Measurements from ENCODE around the gene FGF1. TPM values are rescaled to one million over a fixed set of nuclear protein-coding genes. Genes with fewer than 3 reads are reported as not detected.

FGF1 gene
- total and polyA plus RNA-seq, 10 donors = 0.32 to 12.9 (median 2.6) TPM

GRCh38 chr5:142586552-142586951 is 99.3 kb downstream of the FGF1 start:
- H3K4me3 ChIP-seq = no peak overlapping the region
- no peaks in the 10 kb centered on the region for H3K9me3 ChIP-seq
- no peaks in the 10 kb centered on the region for H3K4me1 ChIP-seq
- no peak overlapping the region for H3K27ac ChIP-seq
- TF ChIP-seq CTCF (IDR thresholded peaks at IDR 0.05 in 8 of 11, conservative IDR thresholded peaks at IDR 0.05 in 3 of 11) (no peak), POLR2AphosphoS5 (IDR thresholded peaks at IDR 0.05) (no peak), POLR2A (IDR thresholded peaks at IDR 0.05) (no peak)
- H3K36me3 ChIP-seq = no peaks in the 10 kb centered on the region
- 85 to 95% (median 89%) methylated on average over 4 of the region's 4 CpGs for WGBS, 5 donors
- H3K27me3 ChIP-seq (replicated peaks in 1 of 7) = peaks cover 0 to 51% (median 4%) of the 10 kb centered on the region in 7 donors
- no peak for DNase-seq
- intact Hi-C loops (cut with DNase I; ENCODE audit: low total_unique reads) = no loop called here

GRCh38 chr5:142585451-142585850 is 100.4 kb downstream of the FGF1 start:
- Histone ChIP-seq H3K27me3 (replicated peaks in 1 of 7) (peaks cover 0 to 51% (median 4%) of the 10 kb centered on the region in 7 donors), H3K4me1 (peaks cover 0 to 8% (median 5%) of the 10 kb centered on the region in 6 donors), H3K9me3 (no peaks in the 10 kb centered on the region), H3K27ac (no peak overlapping the region), H3K36me3 (no peaks in the 10 kb centered on the region), H3K4me3 (no peak overlapping the region)
- intact Hi-C loops (cut with DNase I; ENCODE audit: low total_unique reads) = no loop called here
- no peak for DNase-seq
- TF ChIP-seq POLR2A (IDR thresholded peaks at IDR 0.05) (no peak), CTCF (IDR thresholded peaks at IDR 0.05 in 8 of 11, conservative IDR thresholded peaks at IDR 0.05 in 3 of 11) (no peak), POLR2AphosphoS5 (IDR thresholded peaks at IDR 0.05) (no peak)
- WGBS, 5 donors = 78 to 98% (median 93%) methylated on average over 4 of the region's 4 CpGs

GRCh38 chr5:142584891-142585290 is 101.0 kb downstream of the FGF1 start:
- H3K4me3 ChIP-seq = no peak overlapping the region
- peaks cover 0 to 1% (median 0%) of the 10 kb centered on the region in 8 donors for H3K9me3 ChIP-seq
- intact Hi-C loops (cut with DNase I; ENCODE audit: low total_unique reads) = no loop called here
- peaks cover 0 to 51% (median 4%) of the 10 kb centered on the region in 7 donors for H3K27me3 ChIP-seq (replicated peaks in 1 of 7)
- peaks cover 0 to 14% (median 7%) of the 10 kb centered on the region in 6 donors for H3K4me1 ChIP-seq
- TF ChIP-seq POLR2A (IDR thresholded peaks at IDR 0.05) (no peak), POLR2AphosphoS5 (IDR thresholded peaks at IDR 0.05) (no peak), CTCF (IDR thresholded peaks at IDR 0.05 in 8 of 11, conservative IDR thresholded peaks at IDR 0.05 in 3 of 11) (no peak)
- DNase-seq = no peak
- H3K36me3 ChIP-seq = no peaks in the 10 kb centered on the region
- 57 to 83% (median 70%) methylated on average over 1 of the region's 1 CpG for WGBS, 5 donors
- no peak overlapping the region for H3K27ac ChIP-seq

GRCh38 chr5:142578161-142578830 is 107.6 kb downstream of the FGF1 start:
- H3K4me1 ChIP-seq = peaks cover 0 to 15% (median 7%) of the 10 kb centered on the region in 6 donors
- peaks cover 0 to 13% (median 8%) of the 10 kb centered on the region in 8 donors for H3K9me3 ChIP-seq
- TF ChIP-seq POLR2AphosphoS5 (IDR thresholded peaks at IDR 0.05) (no peak), CTCF (IDR thresholded peaks at IDR 0.05 in 8 of 11, conservative IDR thresholded peaks at IDR 0.05 in 3 of 11) (no peak), POLR2A (IDR thresholded peaks at IDR 0.05) (no peak)
- 72 to 84% (median 79%) methylated on average over 3 of the region's 3 CpGs for WGBS, 5 donors
- no peak for DNase-seq
- no peaks in the 10 kb centered on the region for H3K36me3 ChIP-seq
- peaks cover 0 to 3% (median 0%) of the 10 kb centered on the region in 7 donors for H3K27me3 ChIP-seq (replicated peaks in 1 of 7)
- H3K4me3 ChIP-seq = no peak overlapping the region
- H3K27ac ChIP-seq = no peak overlapping the region
- intact Hi-C loops (cut with DNase I; ENCODE audit: low total_unique reads) = no loop called here
